PC-9 (cell line): ENCODE data around the gene SH3TC1. TPM values are rescaled to one million over a fixed set of nuclear protein-coding genes. Genes with fewer than 3 reads are reported as not detected.

Experiments used
- BruUV-seq: library from RNA; stranded (reverse); fragments of 400-500 nt; replicated peaks from 2 replicates; lab custom pipeline; 2021; lab: Mats Ljungman, UMichigan
- CTCF ChIA-PET: fragments of 300-600 bp; sonication (Branson Sonifier 250); formaldehyde crosslinking; loops from one replicate; lab custom pipeline; 2022; ENCODE audit warnings: antibody characterized with exemption; lab: Charles Lee
- POLR2A ChIA-PET: fragments of 300-600 bp; sonication (Branson Sonifier 250); formaldehyde crosslinking; loops from one replicate; lab custom pipeline; 2022; ENCODE audit warnings: antibody characterized with exemption; ENCODE audit not compliant: unreplicated experiment; lab: Charles Lee
- DNase-seq, 2 experiments: peaks; one replicate each; pipeline versions ENCODE4 v3.0.0 to v3.0.0-alpha.2; 2015 to 2022; ENCODE audit warnings: mixed read lengths in 1 of 2
- H2AFZ ChIP-seq: fragments of 200-600 bp; sonication (generic); 2 replicates; pipeline ENCODE4 v1.8.1; 2017; ENCODE audit warnings: antibody characterized with exemption
- H3F3A ChIP-seq: fragments of 200-600 bp; sonication (generic); 2 replicates; pipeline ENCODE4 v1.8.1; 2017; ENCODE audit warnings: antibody characterized with exemption, mild to moderate bottlenecking, low read depth; ENCODE audit not compliant: insufficient read depth
- H3K27ac ChIP-seq: fragments of 200-600 bp; sonication (generic); 2 replicates; pipeline ENCODE4 v1.6.1; 2016; ENCODE audit warnings: mixed run types
- H3K27me3 ChIP-seq: fragments of 200-600 bp; sonication (generic); 2 replicates; pipeline ENCODE4 v1.6.1; 2016; ENCODE audit warnings: low read depth, mixed run types; ENCODE audit not compliant: insufficient read depth
- H3K36me3 ChIP-seq: fragments of 200-600 bp; sonication (generic); 2 replicates; pipeline ENCODE4 v1.6.1; 2016; ENCODE audit warnings: low read depth, mixed run types
- H3K4me1 ChIP-seq: fragments of 200-600 bp; sonication (generic); replicated peaks from 2 replicates; pipeline ENCODE4 v1.6.1; 2016; ENCODE audit warnings: mixed run types; ENCODE audit not compliant: insufficient read depth
- H3K4me2 ChIP-seq: fragments of 200-600 bp; sonication (generic); 2 replicates; pipeline ENCODE4 v1.6.1; 2017; ENCODE audit warnings: mixed run types
- H3K4me3 ChIP-seq: fragments of 200-600 bp; sonication (generic); 2 replicates; pipeline ENCODE4 v1.6.1; 2016; ENCODE audit warnings: mixed run types
- H3K79me2 ChIP-seq: fragments of 200-600 bp; sonication (generic); 2 replicates; pipeline ENCODE4 v1.6.1; 2017; ENCODE audit warnings: low read depth, mixed run types
- H3K9me2 ChIP-seq: fragments of 200-600 bp; sonication (generic); 2 replicates; pipeline ENCODE4 v1.8.1; 2017; ENCODE audit warnings: mild to moderate bottlenecking; ENCODE audit not compliant: insufficient read depth
- H3K9me3 ChIP-seq: fragments of 200-600 bp; sonication (generic); 2 replicates; pipeline ENCODE4 v1.8.1; 2016; ENCODE audit warnings: low read depth; ENCODE audit not compliant: insufficient read depth
- H4K20me1 ChIP-seq: fragments of 200-600 bp; sonication (generic); 2 replicates; pipeline ENCODE4 v1.8.1; 2017; ENCODE audit not compliant: insufficient read depth
- EZH2 ChIP-seq: fragments of 200-600 bp; sonication (generic); IDR thresholded peaks from 2 replicates; pipeline ENCODE4 v1.8.0; 2017; ENCODE audit warnings: antibody characterized with exemption, low read depth
- intact Hi-C: fragments of 100-400 bp; cut with micrococcal nuclease; formaldehyde crosslinking; loops from one replicate; pipeline ENCODE4 v1.10.0; 2022; ENCODE audit not compliant: unreplicated experiment
- total RNA-seq: library from RNA; stranded (reverse); gene quantifications from 2 replicates; pipeline ENCODE4 v1.2.3, GENCODE V29; 2021
- TF ChIP-seq, protein P1 (sequence below): fragments of 200-600 bp; sonication (generic); conservative IDR thresholded peaks from 2 replicates; pipeline ENCODE4 v1.6.1; 2017; ENCODE audit warnings: mixed run types, antibody characterized with exemption, mild to moderate bottlenecking, moderate library complexity

The SH3TC1 gene
- total RNA-seq, 1 experiment from 2014 or later: 5.2 TPM

GRCh38 chr4:8173492-8174242, 25.4 kb upstream of the SH3TC1 start:
- Histone ChIP-seq H3K79me2 (no peaks in the 10 kb centered on the region), H3K36me3 (no peaks in the 10 kb centered on the region), H3K27me3 (no peaks in the 10 kb centered on the region), H2AFZ (no peak overlapping the region), H3F3A (0 out of 2 replicates have a peak, but pooled peaks cover 2% of the 10 kb centered on the region), H4K20me1 (no peaks in the 10 kb centered on the region), H3K9me3 (no peaks in the 10 kb centered on the region; the same call in 1 of the 2 replicates), H3K27ac (no peak overlapping the region), H3K4me2 (no peak overlapping the region), H3K9me2 (no peaks in the 10 kb centered on the region), H3K4me3 (no peak overlapping the region), H3K4me1 (peaks cover 5% of the 10 kb centered on the region)
- no TSS peak for BruUV-seq
- intact Hi-C loops: no loop called here
- ChIA-PET POLR2A (no interaction called here), CTCF (interaction anchor here (0.7 kb wide), 1 partner anchor 748 kb away, joined by 3 read pairs; no protein-coding TSS in a partner anchor)
- TF ChIP-seq EZH2: no peak
- TF ChIP-seq, protein P1, sequence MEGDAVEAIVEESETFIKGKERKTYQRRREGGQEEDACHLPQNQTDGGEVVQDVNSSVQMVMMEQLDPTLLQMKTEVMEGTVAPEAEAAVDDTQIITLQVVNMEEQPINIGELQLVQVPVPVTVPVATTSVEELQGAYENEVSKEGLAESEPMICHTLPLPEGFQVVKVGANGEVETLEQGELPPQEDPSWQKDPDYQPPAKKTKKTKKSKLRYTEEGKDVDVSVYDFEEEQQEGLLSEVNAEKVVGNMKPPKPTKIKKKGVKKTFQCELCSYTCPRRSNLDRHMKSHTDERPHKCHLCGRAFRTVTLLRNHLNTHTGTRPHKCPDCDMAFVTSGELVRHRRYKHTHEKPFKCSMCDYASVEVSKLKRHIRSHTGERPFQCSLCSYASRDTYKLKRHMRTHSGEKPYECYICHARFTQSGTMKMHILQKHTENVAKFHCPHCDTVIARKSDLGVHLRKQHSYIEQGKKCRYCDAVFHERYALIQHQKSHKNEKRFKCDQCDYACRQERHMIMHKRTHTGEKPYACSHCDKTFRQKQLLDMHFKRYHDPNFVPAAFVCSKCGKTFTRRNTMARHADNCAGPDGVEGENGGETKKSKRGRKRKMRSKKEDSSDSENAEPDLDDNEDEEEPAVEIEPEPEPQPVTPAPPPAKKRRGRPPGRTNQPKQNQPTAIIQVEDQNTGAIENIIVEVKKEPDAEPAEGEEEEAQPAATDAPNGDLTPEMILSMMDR: no peak
- peak in 1 of 2 experiments; percentile 69 for DNase-seq

GRCh38 chr4:8174970-8175369, 24.1 kb upstream of the SH3TC1 start:
- no TSS peak for BruUV-seq
- CTCF ChIA-PET: interaction anchor here (0.7 to 0.9 kb wide), 2 partner anchors 187 to 228 kb away, joined by 4 read pairs; no protein-coding TSS in a partner anchor

DNA sequence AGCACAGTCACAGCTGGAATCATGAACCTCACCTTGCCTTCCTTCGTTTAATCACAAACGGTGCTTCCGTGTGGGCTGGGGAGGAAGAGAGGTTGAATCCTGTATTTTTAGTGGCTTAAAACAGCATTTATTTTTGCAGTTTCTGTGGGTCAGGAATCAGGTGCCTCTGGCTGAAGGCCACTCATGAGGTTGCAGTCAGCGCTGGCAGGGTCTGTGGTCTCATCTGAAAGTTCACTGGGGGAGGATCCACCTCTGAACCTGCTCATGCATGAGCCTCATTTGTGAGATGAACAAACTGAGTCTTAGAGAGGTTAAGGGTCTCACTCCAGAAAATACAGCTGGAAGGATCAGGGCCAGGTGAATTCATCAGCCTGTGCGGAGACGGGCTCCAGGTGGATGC, 23.4 kb upstream of the SH3TC1 start:
- no peak overlapping the region for H3K4me2 ChIP-seq
- TF ChIP-seq EZH2: no peak
- TF ChIP-seq, protein P1: no peak
- peaks cover 11% of the 10 kb centered on the region; the same call in 1 of the 2 replicates for H3F3A ChIP-seq
- no peaks in the 10 kb centered on the region for H3K27me3 ChIP-seq
- no peaks in the 10 kb centered on the region for H3K36me3 ChIP-seq
- no peaks in the 10 kb centered on the region for H3K9me3 ChIP-seq
- no peaks in the 10 kb centered on the region for H3K79me2 ChIP-seq
- ChIA-PET POLR2A (no interaction called here), CTCF (interaction anchor here (0.9 to 2.0 kb wide), 3 partner anchors 53 to 227 kb away, joined by 4 to 12 read pairs (median 4); no protein-coding TSS in a partner anchor)
- no peak overlapping the region for H2AFZ ChIP-seq
- no peak overlapping the region for H3K27ac ChIP-seq
- no peak for DNase-seq
- BruUV-seq: no TSS peak
- no peak overlapping the region for H3K4me3 ChIP-seq
- intact Hi-C loops: loop anchor here (1.0 to 2.0 kb wide), 2 partner anchors 67 to 92 kb away; no protein-coding TSS in a partner anchor
- H3K4me1 ChIP-seq: peaks cover 12% of the 10 kb centered on the region
- no peaks in the 10 kb centered on the region for H3K9me2 ChIP-seq
- H4K20me1 ChIP-seq: no peaks in the 10 kb centered on the region

More at GRCh38 chr4:8174970-8175369, 24.1 kb upstream of the SH3TC1 start:
- H3K27ac ChIP-seq: no peak overlapping the region
- DNase-seq: no peak
- H3F3A ChIP-seq: peaks cover 4% of the 10 kb centered on the region; the same call in 1 of the 2 replicates
- H3K4me3 ChIP-seq: no peak overlapping the region
- POLR2A ChIA-PET: no interaction called here
- peaks cover 5% of the 10 kb centered on the region for H3K4me1 ChIP-seq
- no peaks in the 10 kb centered on the region for H3K79me2 ChIP-seq
- H3K36me3 ChIP-seq: no peaks in the 10 kb centered on the region
- H4K20me1 ChIP-seq: no peaks in the 10 kb centered on the region
- no peaks in the 10 kb centered on the region for H3K27me3 ChIP-seq
- TF ChIP-seq, protein P1: no peak
- no peak for TF ChIP-seq EZH2
- H3K9me2 ChIP-seq: no peaks in the 10 kb centered on the region
- H2AFZ ChIP-seq: no peak overlapping the region
- H3K9me3 ChIP-seq: no peaks in the 10 kb centered on the region
- H3K4me2 ChIP-seq: no peak overlapping the region
- intact Hi-C loops: no loop called here
